GM12874 (cell line): ENCODE data around the gene GLIS1.

Experiments used
- CTCF ChIP-seq: IDR thresholded peaks from 2 replicates; pipeline ENCODE4 v1.5.1; 2011; ENCODE audit warnings: low read depth, mild to moderate bottlenecking, control low read depth, low read length, moderate library complexity; ENCODE audit not compliant: insufficient read depth

Gene GLIS1

GRCh38 chr1:53535846-53536245, 203.1 kb downstream of the GLIS1 start:
- TF ChIP-seq CTCF: no peak

GRCh38 chr1:53535226-53535625, 203.7 kb downstream of the GLIS1 start:
- TF ChIP-seq CTCF: no peak

- no peak for TF ChIP-seq CTCF
Observed at GRCh38 chr1:53532912-53533311, 206.1 kb downstream of the GLIS1 start.

GRCh38 chr1:53532377-53532776, 206.6 kb downstream of the GLIS1 start:
- TF ChIP-seq CTCF: no peak

- no peak for TF ChIP-seq CTCF
Observed at GRCh38 chr1:53530550-53530949, 208.4 kb downstream of the GLIS1 start.

- TF ChIP-seq CTCF: no peak
Observed at GRCh38 chr1:53529555-53529954, 209.4 kb downstream of the GLIS1 start.

GRCh38 chr1:53527368-53527767, 211.6 kb downstream of the GLIS1 start:
- TF ChIP-seq CTCF: no peak
